Measurements from ENCODE around the gene MSRB3.
"Not testable (repeated sequence)": the region's sequence is repeated elsewhere in the genome, so short reads cannot be mapped to it uniquely, and the experiment has no call there.

The MSRB3 gene

DNA sequence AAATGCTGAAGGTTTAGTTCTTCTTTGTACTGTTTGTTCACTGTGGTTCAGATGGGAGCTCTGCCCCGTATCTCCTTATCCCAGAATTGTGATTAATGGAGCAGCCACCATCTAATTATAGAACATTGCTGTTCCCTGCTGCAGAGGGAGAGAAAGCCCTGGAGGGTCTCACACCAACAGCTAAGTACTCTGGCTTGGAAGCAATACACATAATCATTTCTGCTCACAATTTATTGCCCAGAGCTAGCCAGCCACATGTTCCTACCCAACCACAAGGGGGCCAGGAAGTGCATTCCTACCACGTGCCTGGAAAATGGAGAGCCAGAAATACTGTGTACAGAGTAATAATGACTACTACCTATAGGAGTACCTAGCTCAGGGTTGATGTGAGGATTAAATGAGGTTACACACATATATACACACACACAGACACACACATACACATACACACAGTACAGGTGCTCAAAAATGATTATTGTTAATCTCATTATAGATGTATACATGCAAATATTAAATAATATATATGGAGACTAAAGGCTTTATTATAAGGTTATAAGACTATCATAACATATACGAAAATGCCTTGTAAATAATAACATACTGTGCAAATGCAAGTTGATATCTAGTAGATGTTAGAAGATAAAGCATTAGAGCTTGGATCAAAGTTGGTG lies 22.3 kb downstream of the MSRB3 start:
- no peaks in the 10 kb centered on the region for H3K36me3 Mint-ChIP-seq (ENCODE audit: low read depth)
- peaks cover 3% of the 10 kb centered on the region for H3K27me3 Mint-ChIP-seq (ENCODE audit: low read depth)
- no peaks in the 10 kb centered on the region for H3K4me1 Mint-ChIP-seq (ENCODE audit: low read depth)
- peaks cover 4% of the 10 kb centered on the region for H3K9me3 Mint-ChIP-seq
- DNase-seq (ENCODE audit: low spot score): no peak
- H3K4me3 Mint-ChIP-seq: no peak overlapping the region
- no peak overlapping the region for H3K27ac Mint-ChIP-seq

DNA sequence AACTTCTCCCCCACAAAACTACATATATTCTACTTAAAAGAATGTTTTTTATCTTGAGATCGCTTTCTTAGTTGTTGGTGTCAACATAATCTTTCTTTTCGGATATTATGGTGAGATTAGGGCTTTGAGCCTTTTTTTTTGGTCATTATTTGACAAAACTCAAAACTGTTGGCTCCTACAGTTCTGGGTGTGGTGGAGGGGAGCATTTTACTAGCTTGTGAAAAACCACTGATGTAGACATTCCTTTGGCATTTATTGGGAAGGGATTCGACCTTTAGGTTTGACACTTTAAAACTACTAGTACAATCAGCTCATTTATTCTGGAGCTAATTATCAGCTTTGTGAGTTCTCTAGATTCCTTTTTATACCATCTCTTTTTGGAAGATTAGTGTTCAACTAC lies 24.4 kb downstream of the MSRB3 start:
- no peaks in the 10 kb centered on the region for H3K4me1 Mint-ChIP-seq (ENCODE audit: low read depth)

DNA sequence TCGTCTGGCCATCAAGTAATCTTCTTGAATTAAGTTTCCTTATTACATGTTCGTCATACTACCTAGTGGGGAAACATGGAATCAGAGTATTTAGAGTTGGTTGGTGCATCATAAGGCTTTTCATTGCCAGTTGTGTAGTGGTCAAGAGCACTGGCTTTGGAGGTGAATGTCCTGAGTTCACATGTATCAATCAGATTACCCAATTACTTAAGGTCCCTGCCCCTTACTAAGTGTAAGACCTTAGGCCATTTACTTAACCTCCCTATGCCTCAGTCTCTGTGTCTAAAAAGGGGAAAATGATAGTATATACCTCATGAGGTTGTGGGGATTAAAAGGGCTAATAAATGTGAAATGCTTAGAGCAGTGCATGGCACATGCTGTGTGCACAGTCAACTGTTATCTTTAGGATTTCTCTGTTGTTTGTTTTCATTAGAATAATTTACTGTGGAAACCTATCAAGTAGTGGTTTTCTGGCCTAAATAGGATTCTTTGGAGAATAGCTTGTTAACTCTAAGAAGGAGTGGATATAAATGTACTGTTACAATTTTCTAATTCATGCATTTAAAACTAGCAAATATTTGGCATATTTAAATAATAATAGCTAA lies 27.0 kb downstream of the MSRB3 start:
- Mint-ChIP-seq H3K4me3 (no peak overlapping the region), H3K36me3 (ENCODE audit: low read depth) (no peaks in the 10 kb centered on the region), H3K9me3 (no peaks in the 10 kb centered on the region), H3K4me1 (ENCODE audit: low read depth) (peaks cover 1% of the 10 kb centered on the region), H3K27me3 (ENCODE audit: low read depth) (peaks cover 16% of the 10 kb centered on the region), H3K27ac (no peak overlapping the region)
- DNase-seq (ENCODE audit: low spot score): no peak

More for the DNA sequence above, 24.4 kb downstream of the MSRB3 start:
- Mint-ChIP-seq H3K27me3 (ENCODE audit: low read depth) (peaks cover 10% of the 10 kb centered on the region), H3K4me3 (no peak overlapping the region), H3K9me3 (no peaks in the 10 kb centered on the region), H3K36me3 (ENCODE audit: low read depth) (no peaks in the 10 kb centered on the region), H3K27ac (no peak overlapping the region)
- no peak for DNase-seq (ENCODE audit: low spot score)

DNA sequence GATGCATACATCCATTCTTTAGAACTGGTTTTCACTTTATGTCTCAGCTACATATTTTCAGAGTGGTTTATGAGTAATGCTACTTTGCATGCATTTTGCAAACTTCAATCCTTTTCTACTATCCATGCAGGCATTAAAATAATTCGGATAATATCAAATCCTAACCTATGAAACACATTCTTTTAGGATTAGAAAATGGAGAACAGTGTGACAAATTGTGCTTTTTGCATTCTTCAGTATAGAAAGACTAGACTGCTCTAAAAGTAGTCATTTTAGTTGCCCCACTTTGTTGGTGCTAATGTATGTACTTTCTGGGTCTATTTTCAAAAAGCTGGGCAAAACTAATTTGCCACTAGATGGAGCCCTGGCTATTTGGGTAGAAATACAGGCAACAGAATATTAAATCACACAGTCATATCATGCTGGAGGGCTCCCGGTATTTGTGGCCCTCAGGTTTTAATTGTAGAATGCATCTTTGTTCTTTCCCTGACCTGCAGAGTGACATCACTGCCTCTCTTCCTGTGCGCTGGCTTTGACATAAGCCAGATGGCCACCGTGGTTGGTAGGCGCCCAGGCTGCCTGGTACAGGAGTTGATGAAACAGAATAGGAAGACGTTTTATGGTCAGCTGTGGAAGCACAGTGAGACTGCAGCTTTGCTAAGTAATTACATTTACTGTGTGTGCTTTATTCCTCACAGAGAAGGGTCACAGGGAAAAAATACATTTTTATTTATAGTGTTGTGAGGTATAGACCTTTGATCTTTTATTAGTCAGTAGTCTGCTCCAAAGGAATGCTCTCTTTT lies 28.1 kb downstream of the MSRB3 start:
- Mint-ChIP-seq H3K27me3 (ENCODE audit: low read depth) (peaks cover 16% of the 10 kb centered on the region), H3K36me3 (ENCODE audit: low read depth) (no peaks in the 10 kb centered on the region), H3K4me3 (no peak overlapping the region)

DNA sequence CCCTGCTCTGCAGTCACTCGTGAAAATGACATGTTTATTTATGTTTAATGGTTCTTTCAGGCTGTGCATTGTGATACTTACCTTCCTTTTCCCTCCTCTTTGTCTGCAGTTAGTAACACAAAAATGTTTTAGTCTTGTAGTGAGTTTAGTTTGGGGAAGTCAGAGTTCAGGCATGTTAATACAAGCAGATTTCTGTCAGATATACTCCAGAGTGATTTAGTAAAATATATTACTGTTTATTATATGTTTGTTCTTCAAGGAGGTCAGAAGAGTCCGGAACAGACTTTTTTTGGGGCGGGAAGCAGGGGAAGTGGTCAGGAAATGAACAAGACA lies 28.7 kb downstream of the MSRB3 start:
- Mint-ChIP-seq H3K27me3 (ENCODE audit: low read depth) (peaks cover 16% of the 10 kb centered on the region), H3K27ac (no peak overlapping the region), H3K9me3 (no peaks in the 10 kb centered on the region), H3K4me1 (ENCODE audit: low read depth) (peaks cover 1% of the 10 kb centered on the region), H3K4me3 (no peak overlapping the region), H3K36me3 (ENCODE audit: low read depth) (no peaks in the 10 kb centered on the region)
- no peak for DNase-seq (ENCODE audit: low spot score)

More for the DNA sequence above, 28.1 kb downstream of the MSRB3 start:
- Mint-ChIP-seq H3K4me1 (ENCODE audit: low read depth) (peaks cover 1% of the 10 kb centered on the region), H3K9me3 (no peaks in the 10 kb centered on the region), H3K27ac (no peak overlapping the region)
- DNase-seq (ENCODE audit: low spot score): no peak

DNA sequence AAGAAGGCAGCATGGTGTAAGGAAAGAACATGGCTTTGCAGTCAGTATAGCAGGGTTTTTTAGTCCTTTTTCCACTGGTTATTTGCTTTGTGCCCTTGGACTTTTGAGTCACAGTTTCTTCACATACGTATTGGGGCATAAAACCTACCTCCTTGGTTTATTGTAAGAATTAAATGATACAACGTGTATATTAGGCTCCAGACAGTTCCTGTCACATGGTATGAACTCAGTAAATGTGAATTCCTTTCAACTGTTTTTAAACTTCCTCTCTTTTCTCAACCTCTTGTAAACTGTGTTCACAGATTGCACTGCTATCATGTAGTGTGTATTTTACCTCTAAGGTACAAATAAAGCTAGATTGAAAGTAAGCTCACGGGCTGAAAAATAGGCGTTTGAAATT lies 29.5 kb downstream of the MSRB3 start:
- Mint-ChIP-seq H3K36me3 (ENCODE audit: low read depth) (no peaks in the 10 kb centered on the region), H3K9me3 (no peaks in the 10 kb centered on the region), H3K4me3 (no peak overlapping the region), H3K27me3 (ENCODE audit: low read depth) (peaks cover 16% of the 10 kb centered on the region), H3K27ac (no peak overlapping the region), H3K4me1 (ENCODE audit: low read depth) (peaks cover 1% of the 10 kb centered on the region)
- DNase-seq (ENCODE audit: low spot score): no peak

DNA sequence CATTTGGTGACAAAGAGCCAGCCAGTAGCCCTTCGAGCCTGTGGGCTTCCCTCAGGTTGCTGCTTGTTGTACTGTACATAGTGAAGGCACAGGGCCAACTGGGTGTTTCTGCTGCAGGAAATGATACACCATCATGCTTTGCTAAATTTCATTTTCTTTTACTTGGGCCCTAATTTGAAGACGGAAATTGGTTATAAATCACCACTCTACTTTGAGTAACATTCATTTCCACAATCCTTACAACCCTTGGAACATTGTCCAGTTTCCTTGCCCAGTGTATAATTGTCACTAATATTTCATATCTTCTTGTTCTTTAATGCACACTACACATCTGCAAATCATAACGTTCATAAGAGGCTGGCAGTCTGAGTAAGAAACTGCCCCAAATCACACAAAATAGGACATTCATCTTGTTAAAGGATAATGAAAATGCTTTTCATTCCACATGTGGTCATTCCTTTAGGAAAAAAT lies 30.2 kb downstream of the MSRB3 start:
- H3K27ac Mint-ChIP-seq: no peak overlapping the region
- no peak for DNase-seq (ENCODE audit: low spot score)
- no peaks in the 10 kb centered on the region for H3K9me3 Mint-ChIP-seq
- H3K27me3 Mint-ChIP-seq (ENCODE audit: low read depth): peaks cover 16% of the 10 kb centered on the region
- peaks cover 1% of the 10 kb centered on the region for H3K4me1 Mint-ChIP-seq (ENCODE audit: low read depth)
- no peaks in the 10 kb centered on the region for H3K36me3 Mint-ChIP-seq (ENCODE audit: low read depth)
- H3K4me3 Mint-ChIP-seq: no peak overlapping the region

DNA sequence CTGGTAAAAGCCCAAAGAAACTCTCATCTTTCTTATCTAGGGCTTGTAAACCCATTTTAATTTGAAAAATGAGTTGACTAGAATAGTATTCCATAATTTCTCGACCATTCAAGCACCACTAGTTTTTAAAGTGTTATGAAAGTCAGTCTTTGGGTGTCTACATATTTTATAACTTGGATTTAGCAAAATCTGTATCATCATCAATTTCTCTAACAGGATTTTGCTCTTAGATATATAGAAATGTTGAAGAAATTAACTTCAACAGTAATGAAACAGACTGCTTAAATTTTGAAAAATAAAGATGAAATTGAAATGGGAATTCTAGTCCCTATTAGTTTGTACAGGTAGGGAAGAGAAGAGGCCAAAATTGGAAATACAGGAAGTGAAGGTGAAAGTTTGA lies 32.8 kb downstream of the MSRB3 start:
- Mint-ChIP-seq H3K4me1 (ENCODE audit: low read depth) (peaks cover 1% of the 10 kb centered on the region), H3K27ac (no peak overlapping the region), H3K36me3 (ENCODE audit: low read depth) (no peaks in the 10 kb centered on the region), H3K9me3 (no peaks in the 10 kb centered on the region), H3K27me3 (ENCODE audit: low read depth) (peaks cover 16% of the 10 kb centered on the region), H3K4me3 (no peak overlapping the region)
- no peak for DNase-seq (ENCODE audit: low spot score)

DNA sequence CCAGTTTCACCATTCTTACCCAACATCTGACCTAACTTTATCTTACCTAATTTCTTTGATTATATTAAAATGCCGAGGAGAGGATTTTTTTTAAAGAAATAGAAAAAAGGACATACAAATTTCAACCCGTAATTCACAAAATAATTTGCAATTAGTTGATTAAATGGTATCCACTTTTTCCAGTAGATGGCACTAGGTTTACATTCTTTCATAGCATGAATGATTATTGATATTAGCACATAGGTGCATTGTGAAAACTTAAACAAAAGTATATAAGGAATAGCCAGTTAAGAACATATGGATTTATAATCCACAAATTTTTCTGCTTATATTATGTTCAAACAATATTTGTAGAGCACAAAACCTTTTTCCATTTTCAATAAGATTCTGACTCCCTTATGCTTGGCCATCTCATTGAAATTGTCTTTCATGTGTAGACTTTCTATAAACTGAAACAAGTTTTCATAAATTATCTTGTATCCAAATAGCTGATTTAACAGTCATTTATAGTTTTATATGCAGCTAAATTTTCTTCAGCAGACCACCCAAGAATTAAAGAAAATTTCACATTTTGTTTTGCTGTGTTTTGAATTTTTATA lies 35.3 kb downstream of the MSRB3 start:
- peaks cover 6% of the 10 kb centered on the region for H3K27me3 Mint-ChIP-seq (ENCODE audit: low read depth)
- H3K4me3 Mint-ChIP-seq: no peak overlapping the region
- no peak for DNase-seq (ENCODE audit: low spot score)
- H3K9me3 Mint-ChIP-seq: no peaks in the 10 kb centered on the region
- H3K4me1 Mint-ChIP-seq (ENCODE audit: low read depth): no peaks in the 10 kb centered on the region
- H3K36me3 Mint-ChIP-seq (ENCODE audit: low read depth): no peaks in the 10 kb centered on the region
- no peak overlapping the region for H3K27ac Mint-ChIP-seq

DNA sequence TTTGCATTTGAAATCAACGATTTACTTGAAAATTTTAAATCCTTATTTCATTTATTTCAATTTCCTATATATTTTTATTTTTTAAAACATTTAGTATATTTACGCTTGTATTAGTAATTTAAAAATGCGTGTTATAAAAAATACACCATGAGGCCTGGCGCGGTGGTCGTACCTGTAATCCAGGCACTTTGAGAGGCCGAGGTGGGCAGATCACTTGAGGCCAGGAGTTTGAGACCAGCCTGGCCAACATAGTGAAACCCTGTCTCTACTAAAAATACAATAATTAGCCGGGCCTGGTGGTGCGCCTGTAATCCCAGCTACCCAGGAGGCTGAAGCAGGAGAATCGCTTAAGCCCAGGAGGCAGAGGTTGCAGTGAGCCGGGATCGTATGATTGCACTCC lies 36.8 kb downstream of the MSRB3 start:
- DNase-seq (ENCODE audit: low spot score); H3K4me3 Mint-ChIP-seq; H3K9me3 Mint-ChIP-seq; H3K27ac Mint-ChIP-seq; H3K27me3 Mint-ChIP-seq (ENCODE audit: low read depth); H3K36me3 Mint-ChIP-seq (ENCODE audit: low read depth); H3K4me1 Mint-ChIP-seq (ENCODE audit: low read depth): not testable (repeated sequence)

DNA sequence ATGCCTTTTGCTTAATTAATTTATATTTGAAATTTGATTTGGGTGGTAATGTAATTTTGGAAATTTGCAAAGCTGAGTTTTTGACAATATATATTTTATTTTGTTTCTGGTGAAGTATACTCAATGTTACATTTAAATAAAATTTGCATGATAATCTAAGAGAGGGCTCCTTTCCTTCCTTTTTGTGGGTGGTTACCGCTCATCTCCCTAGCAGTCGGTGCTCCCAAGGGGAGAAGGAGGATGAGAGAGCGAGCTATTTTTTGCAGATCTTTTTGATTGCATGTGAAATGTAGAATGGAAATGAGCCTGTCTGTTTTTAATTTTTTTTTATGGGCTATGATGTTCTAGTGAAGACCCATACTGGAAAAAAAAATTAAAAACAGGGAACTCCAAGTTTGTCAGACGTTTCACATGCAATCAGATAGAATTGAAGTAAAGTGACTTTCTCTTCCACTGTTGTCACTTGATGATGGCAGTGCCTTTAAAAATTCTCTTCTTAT lies 39.8 kb downstream of the MSRB3 start:
- peaks cover 6% of the 10 kb centered on the region for H3K27me3 Mint-ChIP-seq (ENCODE audit: low read depth)
- no peak for DNase-seq (ENCODE audit: low spot score)

DNA sequence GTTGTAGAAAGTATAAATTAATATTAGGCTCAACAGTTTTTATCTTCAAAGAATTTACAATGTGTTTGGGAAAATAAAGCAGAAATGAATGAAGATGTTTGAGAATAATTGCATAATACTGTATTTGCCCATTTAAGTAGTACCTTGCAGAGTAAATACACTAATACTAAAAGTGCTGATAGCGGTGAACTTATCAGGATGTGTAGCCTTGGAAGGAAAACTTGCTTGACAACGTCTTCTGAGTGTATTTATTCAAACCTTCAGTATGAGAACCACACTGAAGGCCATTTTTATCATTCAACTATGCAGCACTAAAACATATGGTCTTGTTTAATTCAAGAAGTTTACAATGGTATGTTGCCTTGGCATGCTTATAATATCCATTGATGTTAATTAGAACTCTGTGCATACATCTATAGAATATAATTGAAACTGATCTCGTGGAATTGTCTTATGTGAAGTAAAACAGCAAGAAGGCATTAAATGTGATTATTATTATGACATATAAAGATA lies 41.3 kb downstream of the MSRB3 start:
- H3K4me1 Mint-ChIP-seq (ENCODE audit: low read depth): no peaks in the 10 kb centered on the region
- no peaks in the 10 kb centered on the region for H3K9me3 Mint-ChIP-seq
- no peak overlapping the region for H3K27ac Mint-ChIP-seq
- no peak overlapping the region for H3K4me3 Mint-ChIP-seq
- no peak for DNase-seq (ENCODE audit: low spot score)
- H3K27me3 Mint-ChIP-seq (ENCODE audit: low read depth): peaks cover 6% of the 10 kb centered on the region
- H3K36me3 Mint-ChIP-seq (ENCODE audit: low read depth): no peaks in the 10 kb centered on the region

More for the DNA sequence above, 39.8 kb downstream of the MSRB3 start:
- no peaks in the 10 kb centered on the region for H3K4me1 Mint-ChIP-seq (ENCODE audit: low read depth)
- H3K4me3 Mint-ChIP-seq: no peak overlapping the region
- no peak overlapping the region for H3K27ac Mint-ChIP-seq
- no peaks in the 10 kb centered on the region for H3K36me3 Mint-ChIP-seq (ENCODE audit: low read depth)
- no peaks in the 10 kb centered on the region for H3K9me3 Mint-ChIP-seq

DNA sequence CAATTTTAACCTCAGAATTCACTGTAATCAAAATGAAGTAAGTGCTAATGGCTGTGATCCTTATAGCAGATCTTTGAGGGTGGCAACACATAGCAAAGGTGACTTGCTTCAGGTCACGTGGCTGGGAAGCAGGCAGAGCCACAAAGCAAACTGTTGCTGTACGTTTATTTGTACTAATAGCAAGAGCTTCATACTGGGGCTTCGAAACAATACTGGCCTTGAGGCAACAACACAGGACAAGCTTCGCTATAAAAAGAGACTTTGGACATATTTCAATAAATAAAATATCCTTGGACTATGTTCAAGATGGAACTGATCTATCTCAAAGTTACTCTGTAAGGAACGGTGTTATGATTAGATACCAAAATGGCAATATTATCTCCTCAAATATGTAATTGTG lies 44.6 kb downstream of the MSRB3 start:
- H3K36me3 Mint-ChIP-seq (ENCODE audit: low read depth): no peaks in the 10 kb centered on the region
- H3K9me3 Mint-ChIP-seq: no peaks in the 10 kb centered on the region
- no peaks in the 10 kb centered on the region for H3K4me1 Mint-ChIP-seq (ENCODE audit: low read depth)
- no peak overlapping the region for H3K4me3 Mint-ChIP-seq
- no peak for DNase-seq (ENCODE audit: low spot score)
- peaks cover 4% of the 10 kb centered on the region for H3K27me3 Mint-ChIP-seq (ENCODE audit: low read depth)
- H3K27ac Mint-ChIP-seq: no peak overlapping the region

DNA sequence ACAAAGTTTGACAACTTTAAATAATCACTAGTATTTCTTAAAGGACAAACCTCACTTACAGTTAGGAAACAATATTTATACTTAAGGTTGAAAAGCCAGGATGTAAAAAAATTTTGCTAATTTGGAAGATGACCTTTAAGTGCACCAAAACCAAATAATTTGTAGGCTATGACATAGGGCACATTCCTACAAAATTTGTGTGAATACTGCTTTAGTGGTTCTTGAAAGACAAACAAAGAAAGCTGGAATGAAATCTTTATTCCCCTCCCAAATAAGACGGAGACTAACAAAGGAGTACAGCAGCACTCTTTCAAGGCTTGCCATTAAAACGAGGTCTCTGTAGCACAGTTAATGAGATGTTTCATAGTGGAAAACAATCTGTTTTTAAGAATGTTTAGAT lies 45.6 kb downstream of the MSRB3 start:
- DNase-seq (ENCODE audit: low spot score): no peak
- peaks cover 3% of the 10 kb centered on the region for H3K27me3 Mint-ChIP-seq (ENCODE audit: low read depth)
- H3K4me1 Mint-ChIP-seq (ENCODE audit: low read depth): no peaks in the 10 kb centered on the region
- no peak overlapping the region for H3K4me3 Mint-ChIP-seq
- no peaks in the 10 kb centered on the region for H3K9me3 Mint-ChIP-seq
- H3K27ac Mint-ChIP-seq: no peak overlapping the region
- H3K36me3 Mint-ChIP-seq (ENCODE audit: low read depth): no peaks in the 10 kb centered on the region

Measured in T-helper 2 cell treated with Interferon-gamma antibody and Interleukin-4, amounts not matched to agents 5 μg/mL and 100 μg/mL, for 36 hours (primary cell).